H1 (cell line): ENCODE data around the gene KATNA1. TPM values are rescaled to one million over a fixed set of nuclear protein-coding genes. Genes with fewer than 3 reads are reported as not detected.

Experiments used
- polyA plus RNA-seq, 7 experiments: library from polyadenylated mRNA; depleted of rRNA in 3 of 7; stranded (reverse) in 5 of 7; unstranded in 2 of 7; fragments of >200 nt in 5 of 7; fragments of 200-250 nt in 2 of 7; gene quantifications; 1 replicate in 5 of 7; 2 replicates in 1 of 7; 4 replicates in 1 of 7; pipeline versions ENCODE4 v1.2.1 to v1.2.3, GENCODE V29; 2011 to 2013; ENCODE audit warnings: missing spikeins in 2 of 7, mixed read lengths in 2 of 7
- small RNA-seq: library from polyadenylated mRNA; stranded (forward); fragments of <200 nt; extraction: miRNeasy Mini kit (QIAGEN cat#:217004); gene quantifications from one replicate; pipeline ENCODE3, GENCODE V24; 2013; ENCODE audit not compliant: insufficient read depth
- total RNA-seq: library from RNA; stranded (reverse); fragmentation: NEBNext Ultra II Directional; extraction: Animal tissue kit (Norgen Biotek cat#: 25700); gene quantifications from 2 replicates; pipeline ENCODE4 v1.2.1, GENCODE V29; 2021

Gene KATNA1
- total and polyA plus RNA-seq, 2 of the 8 experiments (the other 6 are each of a cell fraction or from before 2014, with no cell fraction given) = 7.6 to 20.3 TPM

Small RNA genes lying within 50 kb of the gene (small RNA-seq; reads per million reads assigned to genes)
- gene RF00019 (not detected), gene RF00410 (not detected)

Other genes with a start within 250 kb of the KATNA1 start
- gene SUMO4, start 248.5 kb downstream of the KATNA1 start, total RNA-seq = 1.0 and 1.3 TPM in 2 replicates
- gene SUMO4, start 248.5 kb downstream of the KATNA1 start, polyA plus RNA-seq (2011; rRNA removed) = 0.09 TPM in 1 of 2 replicates, not detected in the other
- gene ZC3H12D, start 163.7 kb downstream of the KATNA1 start, total RNA-seq = 0.07 and 0.08 TPM in 2 replicates
- gene ZC3H12D, start 163.7 kb downstream of the KATNA1 start, polyA plus RNA-seq (2011; rRNA removed) = 0.05 TPM in 2 replicates
- gene PPIL4, start 102.7 kb downstream of the KATNA1 start, total RNA-seq = 33.2 TPM in 2 replicates
- 1.1 and 2.0 TPM in 2 replicates for gene PPIL4, start 102.7 kb downstream of the KATNA1 start, polyA plus RNA-seq (2011; rRNA removed)
- 21.6 and 24.0 TPM in 2 replicates for gene GINM1, start 82.3 kb downstream of the KATNA1 start, total RNA-seq
- gene GINM1, start 82.3 kb downstream of the KATNA1 start, polyA plus RNA-seq (2011; rRNA removed) = 4.0 and 5.1 TPM in 2 replicates
- gene LATS1, start 69.4 kb upstream of the KATNA1 start, total RNA-seq = 20.3 and 21.7 TPM in 2 replicates
- gene LATS1, start 69.4 kb upstream of the KATNA1 start, polyA plus RNA-seq (2011; rRNA removed) = 5.9 and 8.9 TPM in 2 replicates
- 76.9 and 83.4 TPM in 2 replicates for gene NUP43, start 97.8 kb upstream of the KATNA1 start, total RNA-seq
- 19.6 and 25.2 TPM in 2 replicates for gene NUP43, start 97.8 kb upstream of the KATNA1 start, polyA plus RNA-seq (2011; rRNA removed)
- 91.3 and 91.4 TPM in 2 replicates for gene PCMT1, start 101.0 kb upstream of the KATNA1 start, total RNA-seq
- 76.2 and 84.3 TPM in 2 replicates for gene PCMT1, start 101.0 kb upstream of the KATNA1 start, polyA plus RNA-seq (2011; rRNA removed)
- 20.0 TPM in 2 replicates for gene LRP11, start 215.6 kb upstream of the KATNA1 start, total RNA-seq
- gene LRP11, start 215.6 kb upstream of the KATNA1 start, polyA plus RNA-seq (2011; rRNA removed) = 10.8 and 11.0 TPM in 2 replicates
- not detected in 2 replicates for gene RAET1E, start 249.4 kb upstream of the KATNA1 start, total RNA-seq
- gene RAET1E, start 249.4 kb upstream of the KATNA1 start, polyA plus RNA-seq (2011; rRNA removed) = not detected in 2 replicates